Stimulated activated naive CD4-positive, alpha-beta T cell (primary cell): ENCODE results near the gene EXOC3.
"Not testable (repeated sequence)": the region's sequence is repeated elsewhere in the genome, so short reads cannot be mapped to it uniquely, and the experiment has no call there.

ENCODE experiments used
- DNase-seq, 6 experiments: peaks; one replicate each; lab custom pipeline; 2025; lab: John Stamatoyannopoulos, UW

The EXOC3 gene

GRCh38 chr5:407051-407450, 35.9 kb upstream of the EXOC3 start:
- no peak for DNase-seq

GRCh38 chr5:407801-408268, 35.1 kb upstream of the EXOC3 start:
- no peak for DNase-seq

- DNase-seq, result no peak
Observed at GRCh38 chr5:410911-411517, 32.0 kb upstream of the EXOC3 start.

- DNase-seq, result no peak
Observed at GRCh38 chr5:411728-412127, 31.2 kb upstream of the EXOC3 start.

GRCh38 chr5:414991-415927, 27.7 kb upstream of the EXOC3 start:
- DNase-seq, result not testable (repeated sequence)

GRCh38 chr5:415928-416635, 26.9 kb upstream of the EXOC3 start:
- DNase-seq, result no peak

GRCh38 chr5:416636-416960, 26.4 kb upstream of the EXOC3 start:
- DNase-seq, result no peak

GRCh38 chr5:417301-418161, 25.4 kb upstream of the EXOC3 start:
- DNase-seq, result no peak

- no peak for DNase-seq
Observed at GRCh38 chr5:418162-419121, 24.5 kb upstream of the EXOC3 start.

- no peak for DNase-seq
Observed at GRCh38 chr5:419970-420369, 23.0 kb upstream of the EXOC3 start.

- no peak for DNase-seq
Observed at GRCh38 chr5:420632-421286, 22.2 kb upstream of the EXOC3 start.

- DNase-seq, result no peak
Observed at GRCh38 chr5:421287-421880, 21.6 kb upstream of the EXOC3 start.

- no peak for DNase-seq
Observed at GRCh38 chr5:421901-422300, 21.1 kb upstream of the EXOC3 start.

- DNase-seq, result no peak
Observed at GRCh38 chr5:422323-423232, 20.4 kb upstream of the EXOC3 start.

- DNase-seq, result no peak
Observed at GRCh38 chr5:423233-423565, 19.8 kb upstream of the EXOC3 start.

GRCh38 chr5:423626-424261, 19.2 kb upstream of the EXOC3 start:
- DNase-seq, result no peak

- DNase-seq, result no peak
Observed at GRCh38 chr5:424301-425110, 18.5 kb upstream of the EXOC3 start.
